Measurements from ENCODE around the gene ZNF275.
A peak's percentile ranks its signal among the peaks of the same experiment; 100 is the strongest.
"Not testable (repeated sequence)": the region's sequence is repeated elsewhere in the genome, so short reads cannot be mapped to it uniquely, and the experiment has no call there.

Gene ZNF275

GRCh38 chrX:153319295-153320046 is 14.5 kb upstream of the ZNF275 start:
- ATAC-seq: no peak

GRCh38 chrX:153320047-153320443 is 13.9 kb upstream of the ZNF275 start:
- ATAC-seq: not testable (repeated sequence)

GRCh38 chrX:153320555-153321184 is 13.3 kb upstream of the ZNF275 start:
- no peak for ATAC-seq

- ATAC-seq: no peak
Measured at GRCh38 chrX:153321381-153322124, 12.4 kb upstream of the ZNF275 start, which contains the start of gene PNMA6F. Gene PNMA6F (minus strand): TSS chrX:153321767. CDS start chrX:153320674, 1,093 bp downstream.

- no peak for ATAC-seq
Measured at GRCh38 chrX:153327561-153327960, 6.4 kb upstream of the ZNF275 start.

GRCh38 chrX:153333266-153333665 is 687 bp upstream of the ZNF275 start:
- ATAC-seq: no peak

- ATAC-seq: no peak
Measured at GRCh38 chrX:153334654-153335295, 822 bp downstream of the ZNF275 start.

- ATAC-seq: peak; percentile 17 to 26
Measured at GRCh38 chrX:153336121-153336894, 2.4 kb downstream of the ZNF275 start.

- no peak for ATAC-seq
Measured at GRCh38 chrX:153336988-153337387, 3.0 kb downstream of the ZNF275 start.

- no peak for ATAC-seq
Measured at GRCh38 chrX:153338836-153339235, 4.9 kb downstream of the ZNF275 start.

- ATAC-seq: no peak
Measured at GRCh38 chrX:153339662-153340061, 5.7 kb downstream of the ZNF275 start.

GRCh38 chrX:153340111-153340510 is 6.2 kb downstream of the ZNF275 start:
- no peak for ATAC-seq

GRCh38 chrX:153342762-153343558 is 9.0 kb downstream of the ZNF275 start:
- ATAC-seq: peak; percentile 64 to 74

GRCh38 chrX:153343674-153344073 is 9.7 kb downstream of the ZNF275 start:
- no peak for ATAC-seq

GRCh38 chrX:153347530-153347929 is 13.6 kb downstream of the ZNF275 start:
- no peak for ATAC-seq

GRCh38 chrX:153348421-153348820 is 14.5 kb downstream of the ZNF275 start:
- ATAC-seq: no peak

- no peak for ATAC-seq
Measured at GRCh38 chrX:153349952-153350351, 16.0 kb downstream of the ZNF275 start.

GRCh38 chrX:153351981-153352380 is 18.0 kb downstream of the ZNF275 start:
- ATAC-seq: no peak

- no peak for ATAC-seq
Measured at GRCh38 chrX:153352858-153353257, 18.9 kb downstream of the ZNF275 start.

GRCh38 chrX:153353416-153353815 is 19.5 kb downstream of the ZNF275 start:
- no peak for ATAC-seq

GRCh38 chrX:153357877-153358276 is 23.9 kb downstream of the ZNF275 start:
- no peak for ATAC-seq
